ENCODE data around the gene PPP1R16B. TPM values are rescaled to one million over a fixed set of nuclear protein-coding genes. Genes with fewer than 3 reads are reported as not detected.

PPP1R16B gene
- total RNA-seq, 1 donor = not detected

DNA sequence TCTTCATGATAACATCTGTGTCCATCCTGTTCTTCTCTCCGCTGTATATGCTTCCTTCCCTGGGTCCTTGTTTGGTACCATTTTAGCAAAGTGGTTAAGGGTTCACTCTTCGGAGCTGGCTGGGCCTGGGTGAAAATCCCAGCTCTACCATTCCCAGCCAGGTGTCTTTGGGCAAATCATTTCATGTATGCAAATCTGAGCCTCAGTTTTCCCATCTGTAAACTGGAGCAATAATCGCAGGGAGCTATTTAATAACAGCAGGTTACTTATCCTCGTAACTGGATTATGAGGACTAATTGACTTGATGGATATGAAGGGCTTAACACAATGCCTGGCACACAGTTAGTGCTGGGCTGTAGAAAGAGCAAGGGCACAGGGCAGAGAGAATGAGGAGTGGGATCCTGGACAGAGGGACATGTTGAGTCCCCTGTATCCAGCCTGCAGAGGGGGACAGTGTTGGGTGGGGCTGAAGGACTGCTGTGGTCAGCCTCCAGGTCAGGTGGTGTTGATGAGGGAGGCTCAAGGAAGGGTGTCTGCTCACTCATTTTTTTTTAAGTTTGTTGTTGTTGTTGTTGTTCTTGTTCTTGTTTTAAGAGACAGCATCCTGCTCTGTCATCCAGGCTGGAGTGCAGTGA lies 76.4 kb downstream of the PPP1R16B start:
- TF ChIP-seq CTCF (IDR thresholded peaks at IDR 0.05; ENCODE audit: extremely low read depth, low read depth, low read length) = no peak
- Histone ChIP-seq H3K9me3 (ENCODE audit: low read depth, low read length) (no peaks in the 10 kb centered on the region), H3K4me3 (ENCODE audit: insufficient read depth, low read length) (no peak overlapping the region)

GRCh38 chr20:38882600-38882999 lies 77.1 kb downstream of the PPP1R16B start:
- no peak overlapping the region for H3K4me3 ChIP-seq (ENCODE audit: insufficient read depth, low read length)
- H3K27ac ChIP-seq (ENCODE audit: low read depth, low read length) = no peak overlapping the region
- H3K79me2 ChIP-seq (ENCODE audit: insufficient read depth, low read length) = no peaks in the 10 kb centered on the region
- H3K9me3 ChIP-seq (ENCODE audit: low read depth, low read length) = no peaks in the 10 kb centered on the region
- no peaks in the 10 kb centered on the region for H4K20me1 ChIP-seq (ENCODE audit: insufficient read depth, low read length)
- no peaks in the 10 kb centered on the region for H3K4me1 ChIP-seq (ENCODE audit: insufficient read depth, low read length)
- peaks cover 9% of the 10 kb centered on the region for H3K27me3 ChIP-seq (ENCODE audit: insufficient read depth, low read length)
- DNase-seq (ENCODE audit: insufficient read length, low spot score, missing footprints) = no peak
- no peak overlapping the region for H2AFZ ChIP-seq (ENCODE audit: low read length)
- H3K36me3 ChIP-seq (ENCODE audit: insufficient read depth, low read length) = no peaks in the 10 kb centered on the region
- no peak for TF ChIP-seq CTCF (IDR thresholded peaks at IDR 0.05; ENCODE audit: extremely low read depth, low read depth, low read length)
- no peak overlapping the region for H3K4me2 ChIP-seq (ENCODE audit: insufficient read depth, low read length)

More for the DNA sequence above, 76.4 kb downstream of the PPP1R16B start:
- Histone ChIP-seq H3K4me2 (ENCODE audit: insufficient read depth, low read length) (no peak overlapping the region), H4K20me1 (ENCODE audit: insufficient read depth, low read length) (no peaks in the 10 kb centered on the region), H3K36me3 (ENCODE audit: insufficient read depth, low read length) (no peaks in the 10 kb centered on the region), H3K79me2 (ENCODE audit: insufficient read depth, low read length) (no peaks in the 10 kb centered on the region), H3K27ac (ENCODE audit: low read depth, low read length) (no peak overlapping the region), H3K4me1 (ENCODE audit: insufficient read depth, low read length) (no peaks in the 10 kb centered on the region), H2AFZ (ENCODE audit: low read length) (no peak overlapping the region), H3K27me3 (ENCODE audit: insufficient read depth, low read length) (peaks cover 9% of the 10 kb centered on the region)
- DNase-seq (ENCODE audit: insufficient read length, low spot score, missing footprints) = no peak

DNA sequence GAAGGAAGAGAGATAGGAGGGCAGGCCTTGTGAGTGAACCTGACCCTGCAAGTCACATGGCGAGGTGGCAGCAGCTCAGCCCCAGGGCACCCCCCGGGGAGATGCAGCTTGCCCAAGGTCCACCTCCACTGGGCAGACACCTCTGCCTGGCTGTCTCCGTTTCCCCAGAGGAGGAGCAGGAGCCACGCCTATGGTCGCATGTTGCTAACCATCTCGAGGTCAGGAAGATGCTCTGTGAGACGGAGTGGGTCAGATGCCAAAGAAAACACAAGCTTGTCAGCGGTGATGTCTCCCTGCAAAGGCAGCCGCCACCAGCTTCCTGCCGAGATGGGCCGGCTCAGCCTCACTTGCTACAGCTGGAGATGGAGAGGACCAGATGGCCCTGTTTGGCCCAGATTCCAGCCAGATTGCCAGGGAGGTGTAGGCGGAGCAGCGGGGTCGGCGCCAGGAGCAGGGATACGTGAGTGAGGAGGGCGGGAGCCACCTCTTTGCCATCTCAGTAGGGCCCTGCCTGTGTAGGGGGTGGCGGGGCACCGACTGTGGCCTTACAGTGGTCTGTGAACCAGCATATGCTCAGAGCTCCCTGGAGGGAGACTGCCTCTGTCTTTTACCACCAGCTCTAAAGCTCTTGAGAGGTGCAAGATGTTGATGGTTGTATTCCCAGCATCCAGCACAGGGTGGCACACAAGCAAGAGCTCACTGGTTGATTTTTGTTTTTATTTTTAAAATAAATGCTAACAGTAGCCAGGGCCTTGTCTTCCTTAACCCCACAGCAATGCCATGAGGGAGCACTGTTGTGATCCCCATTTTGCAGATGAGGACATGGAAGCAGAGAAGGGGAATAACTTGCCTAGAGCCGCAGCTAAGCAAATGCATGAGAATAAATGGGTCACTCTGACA lies 77.8 kb downstream of the PPP1R16B start:
- Histone ChIP-seq H4K20me1 (ENCODE audit: insufficient read depth, low read length) (no peaks in the 10 kb centered on the region), H3K4me2 (ENCODE audit: insufficient read depth, low read length) (no peak overlapping the region), H3K79me2 (ENCODE audit: insufficient read depth, low read length) (no peaks in the 10 kb centered on the region), H3K4me1 (ENCODE audit: insufficient read depth, low read length) (no peaks in the 10 kb centered on the region), H3K27me3 (ENCODE audit: insufficient read depth, low read length) (peaks cover 9% of the 10 kb centered on the region), H3K4me3 (ENCODE audit: insufficient read depth, low read length) (no peak overlapping the region), H3K36me3 (ENCODE audit: insufficient read depth, low read length) (no peaks in the 10 kb centered on the region), H3K9me3 (ENCODE audit: low read depth, low read length) (no peaks in the 10 kb centered on the region), H2AFZ (ENCODE audit: low read length) (no peak overlapping the region), H3K27ac (ENCODE audit: low read depth, low read length) (no peak overlapping the region)
- TF ChIP-seq CTCF (IDR thresholded peaks at IDR 0.05; ENCODE audit: extremely low read depth, low read depth, low read length) = no peak
- no peak for DNase-seq (ENCODE audit: insufficient read length, low spot score, missing footprints)

Data from osteoblast (primary cell).